ENCODE data around the gene KCNH5. TPM values are rescaled to one million over a fixed set of nuclear protein-coding genes. Genes with fewer than 3 reads are reported as not detected.
A peak's percentile ranks its signal among the peaks of the same experiment; 100 is the strongest.

Gene KCNH5
- total RNA-seq, 2 donors from 2014 or later = not detected

GRCh38 chr14:63045612-63046320, 508 bp upstream of the KCNH5 start:
- DNase-seq (ENCODE audit: low spot score) (no peak), ATAC-seq (ENCODE audit: insufficient number of reproducible peaks, low FRiP score, low read depth) (no peak)
- Histone ChIP-seq H3K4me3 (peak overlapping the region; percentile 62), H3K36me3 (no peaks in the 10 kb centered on the region), H3K9me3 (no peaks in the 10 kb centered on the region), H3K27me3 (replicated peaks; ENCODE audit: insufficient read depth) (no peaks in the 10 kb centered on the region), H3K27ac (no peak overlapping the region), H3K4me1 (ENCODE audit: control insufficient read depth in 1 of 2, low read depth in 2 of 2) (peaks cover 6 to 14% of the 10 kb centered on the region in 2 donors)
- TF ChIP-seq, protein P1, sequence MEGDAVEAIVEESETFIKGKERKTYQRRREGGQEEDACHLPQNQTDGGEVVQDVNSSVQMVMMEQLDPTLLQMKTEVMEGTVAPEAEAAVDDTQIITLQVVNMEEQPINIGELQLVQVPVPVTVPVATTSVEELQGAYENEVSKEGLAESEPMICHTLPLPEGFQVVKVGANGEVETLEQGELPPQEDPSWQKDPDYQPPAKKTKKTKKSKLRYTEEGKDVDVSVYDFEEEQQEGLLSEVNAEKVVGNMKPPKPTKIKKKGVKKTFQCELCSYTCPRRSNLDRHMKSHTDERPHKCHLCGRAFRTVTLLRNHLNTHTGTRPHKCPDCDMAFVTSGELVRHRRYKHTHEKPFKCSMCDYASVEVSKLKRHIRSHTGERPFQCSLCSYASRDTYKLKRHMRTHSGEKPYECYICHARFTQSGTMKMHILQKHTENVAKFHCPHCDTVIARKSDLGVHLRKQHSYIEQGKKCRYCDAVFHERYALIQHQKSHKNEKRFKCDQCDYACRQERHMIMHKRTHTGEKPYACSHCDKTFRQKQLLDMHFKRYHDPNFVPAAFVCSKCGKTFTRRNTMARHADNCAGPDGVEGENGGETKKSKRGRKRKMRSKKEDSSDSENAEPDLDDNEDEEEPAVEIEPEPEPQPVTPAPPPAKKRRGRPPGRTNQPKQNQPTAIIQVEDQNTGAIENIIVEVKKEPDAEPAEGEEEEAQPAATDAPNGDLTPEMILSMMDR (IDR thresholded peaks at IDR 0.05) = no peak

DNA sequence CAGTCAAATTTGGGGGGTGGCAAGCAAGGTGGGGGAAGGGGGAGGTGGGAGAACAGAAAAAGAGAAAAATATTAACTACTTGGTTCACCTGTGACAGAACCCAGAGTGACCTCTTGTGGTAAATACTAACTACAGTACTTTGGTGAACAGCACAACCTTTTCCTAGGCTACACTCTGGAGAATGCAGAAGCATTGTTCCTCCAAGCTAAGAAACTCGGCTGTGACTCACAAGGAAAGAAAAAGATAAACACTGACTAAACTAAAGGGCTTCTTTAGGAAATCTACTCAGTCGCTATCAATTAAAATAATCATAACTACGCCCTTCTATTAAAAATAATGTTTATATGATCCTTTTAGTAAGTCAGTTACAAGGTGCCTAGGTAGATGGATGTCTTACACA, 5.4 kb downstream of the KCNH5 start:
- no peak for ATAC-seq (ENCODE audit: insufficient number of reproducible peaks, low FRiP score, low read depth)
- H3K4me1 ChIP-seq (ENCODE audit: control insufficient read depth in 1 of 2, low read depth in 2 of 2) = peaks cover 0 to under 1% of the 10 kb centered on the region in 2 donors
- TF ChIP-seq, protein P1 (IDR thresholded peaks at IDR 0.05) = no peak
- no peaks in the 10 kb centered on the region for H3K27me3 ChIP-seq (replicated peaks; ENCODE audit: insufficient read depth)
- H3K9me3 ChIP-seq = no peaks in the 10 kb centered on the region
- H3K4me3 ChIP-seq = no peak overlapping the region
- no peak overlapping the region for H3K27ac ChIP-seq
- H3K36me3 ChIP-seq = no peaks in the 10 kb centered on the region
- DNase-seq (ENCODE audit: low spot score) = no peak

- Histone ChIP-seq H3K9me3 (no peaks in the 10 kb centered on the region), H3K4me3 (no peak overlapping the region), H3K36me3 (no peaks in the 10 kb centered on the region), H3K27me3 (replicated peaks; ENCODE audit: insufficient read depth) (no peaks in the 10 kb centered on the region), H3K4me1 (ENCODE audit: control insufficient read depth in 1 of 2, low read depth in 2 of 2) (no peaks in the 10 kb centered on the region), H3K27ac (no peak overlapping the region)
- ATAC-seq (ENCODE audit: insufficient number of reproducible peaks, low FRiP score, low read depth) (no peak), DNase-seq (ENCODE audit: low spot score) (no peak)
- TF ChIP-seq, protein P1 (IDR thresholded peaks at IDR 0.05) = no peak
Observed at GRCh38 chr14:63032641-63033040, 12.6 kb downstream of the KCNH5 start.

DNA sequence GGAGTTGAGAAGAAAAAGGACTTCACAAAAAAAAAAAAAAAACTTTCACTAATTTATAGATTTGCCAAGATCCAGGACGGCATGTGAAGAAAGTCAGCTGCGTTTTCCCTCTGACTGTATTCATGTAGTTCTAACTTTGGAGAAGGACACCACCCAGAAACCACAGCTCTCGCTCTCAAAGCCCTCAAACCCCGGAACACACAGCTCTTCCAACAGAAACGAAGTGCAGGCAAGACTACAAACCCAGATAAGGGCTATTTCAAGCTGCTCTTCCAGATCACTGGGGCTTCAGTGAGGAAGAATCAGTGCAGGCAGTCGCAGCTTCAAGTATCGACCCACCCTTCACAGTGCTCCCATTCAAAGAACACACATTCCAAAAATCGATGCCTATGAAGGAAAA, 13.2 kb downstream of the KCNH5 start:
- ATAC-seq (ENCODE audit: insufficient number of reproducible peaks, low FRiP score, low read depth) (no peak), DNase-seq (ENCODE audit: low spot score) (no peak)
- no peaks in the 10 kb centered on the region for H3K36me3 ChIP-seq
- no peak overlapping the region for H3K27ac ChIP-seq
- TF ChIP-seq, protein P1 (IDR thresholded peaks at IDR 0.05) = no peak
- no peaks in the 10 kb centered on the region for H3K4me1 ChIP-seq (ENCODE audit: control insufficient read depth in 1 of 2, low read depth in 2 of 2)
- H3K27me3 ChIP-seq (replicated peaks; ENCODE audit: insufficient read depth) = no peaks in the 10 kb centered on the region
- no peak overlapping the region for H3K4me3 ChIP-seq
- H3K9me3 ChIP-seq = no peaks in the 10 kb centered on the region

- ATAC-seq (ENCODE audit: insufficient number of reproducible peaks, low FRiP score, low read depth) = no peak
- no peaks in the 10 kb centered on the region for H3K36me3 ChIP-seq
Observed at GRCh38 chr14:63030113-63030512, 15.1 kb downstream of the KCNH5 start.

More at GRCh38 chr14:63030113-63030512, 15.1 kb downstream of the KCNH5 start:
- H3K4me3 ChIP-seq = no peak overlapping the region
- H3K4me1 ChIP-seq (ENCODE audit: control insufficient read depth in 1 of 2, low read depth in 2 of 2) = no peaks in the 10 kb centered on the region
- H3K27me3 ChIP-seq (replicated peaks; ENCODE audit: insufficient read depth) = no peaks in the 10 kb centered on the region
- DNase-seq (ENCODE audit: low spot score) = no peak
- TF ChIP-seq, protein P1 (IDR thresholded peaks at IDR 0.05) = no peak
- H3K9me3 ChIP-seq = no peaks in the 10 kb centered on the region
- H3K27ac ChIP-seq = no peak overlapping the region

Data from thoracic aorta (tissue), 2 donors.